Upper lobe of right lung (tissue), 1 donor: ENCODE results near the gene APOE. TPM values are rescaled to one million over a fixed set of nuclear protein-coding genes. Genes with fewer than 3 reads are reported as not detected.
A peak's percentile ranks its signal among the peaks of the same experiment; 100 is the strongest.
"Not testable (repeated sequence)": the region's sequence is repeated elsewhere in the genome, so short reads cannot be mapped to it uniquely, and the experiment has no call there.

Experiments used
- ATAC-seq: fragments of 200-7000 bp; cut with Tn5 transposase; one replicate; pipeline ENCODE4 v1.9.1; 2020; ENCODE audit warnings: mild to moderate bottlenecking, moderate library complexity
- DNase-seq: peaks from one replicate; pipeline ENCODE4 v3.0.0-alpha.2; 2020
- H3K27ac ChIP-seq: fragments of 200-600 bp; one replicate; pipeline ENCODE4 v1.8.0; 2022
- H3K27me3 ChIP-seq: fragments of 200-600 bp; one replicate; pipeline ENCODE4 v1.8.0; 2022; ENCODE audit warnings: mild to moderate bottlenecking
- H3K36me3 ChIP-seq: fragments of 200-600 bp; one replicate; pipeline ENCODE4 v1.8.0; 2022
- H3K4me1 ChIP-seq: fragments of 200-600 bp; one replicate; pipeline ENCODE4 v1.8.0; 2022
- H3K4me3 ChIP-seq: fragments of 200-600 bp; one replicate; pipeline ENCODE4 v1.8.0; 2022; ENCODE audit warnings: mild to moderate bottlenecking
- H3K9me3 ChIP-seq: fragments of 200-600 bp; one replicate; pipeline ENCODE4 v1.8.0; 2022
- intact Hi-C: fragments of 100-400 bp; cut with DNase I; formaldehyde crosslinking; loops from one replicate; pipeline ENCODE4 v1.11.0; 2022
- total RNA-seq: library from RNA; stranded (reverse); fragmentation: NEBNext Ultra II Directional; extraction: Animal tissue kit (Norgen Biotek cat#: 25700); gene quantifications from one replicate; pipeline ENCODE4 v1.2.1, GENCODE V29; 2021
- TF ChIP-seq, protein P1 (sequence below): fragments of 200-600 bp; IDR thresholded peaks from one replicate; pipeline ENCODE4 v1.8.0; 2022; ENCODE audit warnings: antibody characterized with exemption
- donor health status: DM: no; HTN: yes; CAD: no; lungs with severe emphysema.

Gene APOE
- total RNA-seq, 1 donor from 2014 or later: 565 TPM

DNA sequence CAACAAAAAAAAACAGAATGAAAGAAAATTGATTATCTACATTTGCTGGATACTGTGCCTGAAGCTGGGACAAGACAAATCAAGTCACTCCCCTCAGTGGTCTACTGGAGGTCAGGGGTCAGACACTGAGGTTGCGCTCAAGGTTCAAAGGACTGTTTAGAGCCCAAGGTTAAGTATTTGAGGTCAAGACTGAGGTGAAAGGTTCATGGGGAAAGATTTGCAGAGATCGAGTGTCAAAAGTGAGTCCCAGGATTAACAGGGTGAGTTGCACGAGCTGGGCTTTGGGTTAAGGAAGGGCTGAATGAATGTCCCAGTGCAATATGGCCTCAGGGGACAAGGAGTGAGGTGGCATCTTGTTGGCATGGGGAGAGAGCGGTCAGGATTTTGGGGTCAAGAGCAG, 17.9 kb upstream of the APOE start:
- Histone ChIP-seq H3K27me3 (no peaks in the 10 kb centered on the region), H3K27ac (no peak overlapping the region), H3K36me3 (peaks cover 48% of the 10 kb centered on the region), H3K9me3 (no peaks in the 10 kb centered on the region), H3K4me3 (no peak overlapping the region), H3K4me1 (peaks cover 17% of the 10 kb centered on the region)
- intact Hi-C loops: no loop called here
- ATAC-seq (no peak), DNase-seq (no peak)
- TF ChIP-seq, protein P1, sequence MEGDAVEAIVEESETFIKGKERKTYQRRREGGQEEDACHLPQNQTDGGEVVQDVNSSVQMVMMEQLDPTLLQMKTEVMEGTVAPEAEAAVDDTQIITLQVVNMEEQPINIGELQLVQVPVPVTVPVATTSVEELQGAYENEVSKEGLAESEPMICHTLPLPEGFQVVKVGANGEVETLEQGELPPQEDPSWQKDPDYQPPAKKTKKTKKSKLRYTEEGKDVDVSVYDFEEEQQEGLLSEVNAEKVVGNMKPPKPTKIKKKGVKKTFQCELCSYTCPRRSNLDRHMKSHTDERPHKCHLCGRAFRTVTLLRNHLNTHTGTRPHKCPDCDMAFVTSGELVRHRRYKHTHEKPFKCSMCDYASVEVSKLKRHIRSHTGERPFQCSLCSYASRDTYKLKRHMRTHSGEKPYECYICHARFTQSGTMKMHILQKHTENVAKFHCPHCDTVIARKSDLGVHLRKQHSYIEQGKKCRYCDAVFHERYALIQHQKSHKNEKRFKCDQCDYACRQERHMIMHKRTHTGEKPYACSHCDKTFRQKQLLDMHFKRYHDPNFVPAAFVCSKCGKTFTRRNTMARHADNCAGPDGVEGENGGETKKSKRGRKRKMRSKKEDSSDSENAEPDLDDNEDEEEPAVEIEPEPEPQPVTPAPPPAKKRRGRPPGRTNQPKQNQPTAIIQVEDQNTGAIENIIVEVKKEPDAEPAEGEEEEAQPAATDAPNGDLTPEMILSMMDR: no peak

DNA sequence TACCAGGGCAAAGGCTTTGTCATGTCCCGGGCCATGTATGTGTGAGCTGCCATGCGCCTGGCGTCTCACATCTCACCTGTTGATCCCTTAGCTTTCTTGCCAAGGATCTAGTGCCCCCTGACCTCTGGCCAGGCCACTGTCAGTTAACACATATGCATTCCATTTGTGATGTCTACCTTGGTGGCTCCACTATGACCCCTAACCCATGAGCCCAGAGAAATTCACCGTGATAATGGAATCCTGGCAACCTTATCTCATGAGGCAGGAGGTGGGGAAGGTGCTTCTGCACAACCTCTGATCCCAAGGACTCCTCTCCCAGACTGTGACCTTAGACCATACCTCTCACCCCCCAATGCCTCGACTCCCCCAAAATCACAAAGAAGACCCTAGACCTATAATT, 17.3 kb upstream of the APOE start:
- H3K9me3 ChIP-seq, H3K27me3 ChIP-seq, ATAC-seq, intact Hi-C loops, H3K4me3 ChIP-seq, H3K27ac ChIP-seq, DNase-seq: not testable (repeated sequence)
- Histone ChIP-seq H3K4me1 (peaks cover 17% of the 10 kb centered on the region), H3K36me3 (peaks cover 52% of the 10 kb centered on the region)

DNA sequence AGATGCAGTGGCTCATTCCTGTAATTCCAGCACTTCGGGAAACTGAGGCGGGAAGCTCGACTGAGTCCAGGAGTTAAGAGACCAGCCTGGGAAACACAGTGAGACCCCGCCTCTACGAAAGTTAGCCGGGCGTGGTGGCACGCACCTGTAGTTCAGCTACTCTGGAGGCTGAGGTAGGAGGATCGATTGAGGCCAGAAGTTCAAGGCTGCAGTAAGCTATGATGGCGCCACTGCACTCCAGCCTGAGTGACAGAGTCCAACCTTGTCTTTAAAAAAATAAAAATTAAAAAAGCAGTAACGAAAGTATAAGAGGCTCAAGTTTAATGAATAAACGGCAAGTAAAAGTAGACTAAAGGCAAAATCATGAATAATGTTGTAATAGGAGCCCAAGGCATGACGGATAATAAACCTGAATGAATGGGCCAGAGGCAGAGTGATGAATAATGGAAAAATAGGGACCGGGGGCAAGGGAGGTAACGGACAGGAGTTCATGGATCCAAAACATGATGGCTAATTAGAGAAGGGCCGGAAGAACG, 15.7 kb upstream of the APOE start:
- peaks cover 17% of the 10 kb centered on the region for H3K4me1 ChIP-seq
- intact Hi-C loops: no loop called here
- H3K36me3 ChIP-seq: peaks cover 52% of the 10 kb centered on the region
- H3K4me3 ChIP-seq: peak overlapping the region; percentile 67
- H3K27me3 ChIP-seq: no peaks in the 10 kb centered on the region
- TF ChIP-seq, protein P1: no peak
- H3K27ac ChIP-seq: peak overlapping the region; percentile 95
- H3K9me3 ChIP-seq: no peaks in the 10 kb centered on the region
- DNase-seq: no peak
- ATAC-seq: no peak

DNA sequence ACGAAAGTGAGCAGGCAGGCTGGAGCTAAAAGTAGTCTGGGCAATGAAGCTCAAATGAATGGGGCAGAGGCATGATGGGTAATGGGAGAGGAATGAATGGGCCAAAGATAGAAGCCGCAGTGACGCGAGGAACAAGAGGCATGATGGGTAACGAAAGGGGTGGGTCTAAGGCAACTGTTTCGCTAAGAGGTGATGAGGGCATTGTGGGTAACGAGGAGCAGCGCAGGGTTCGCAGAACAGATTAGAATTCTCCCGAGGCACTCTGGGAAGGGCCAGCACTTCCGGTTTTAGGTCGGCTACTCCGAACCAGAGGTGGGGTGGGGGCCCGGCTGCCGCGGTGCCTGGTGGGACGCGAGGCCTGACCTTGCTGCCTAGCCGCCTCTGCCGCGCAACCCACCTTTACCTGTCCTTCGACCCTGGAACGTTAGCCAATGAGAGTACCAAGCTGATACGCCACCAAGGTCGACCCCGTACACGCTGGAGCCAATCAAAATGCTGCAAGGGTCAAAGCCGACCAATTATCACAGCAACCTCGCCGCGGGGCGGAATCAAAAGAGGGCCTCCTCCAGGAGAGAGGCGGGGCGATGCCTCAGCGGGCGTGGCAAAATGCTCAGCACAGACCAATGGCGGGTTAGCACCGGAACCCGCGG, 15.1 kb upstream of the APOE start:
- TF ChIP-seq, protein P1: no peak
- Histone ChIP-seq H3K27ac (peak overlapping the region; percentile 95), H3K27me3 (no peaks in the 10 kb centered on the region), H3K9me3 (no peaks in the 10 kb centered on the region), H3K4me3 (peak overlapping the region; percentile 67), H3K4me1 (peaks cover 17% of the 10 kb centered on the region), H3K36me3 (peaks cover 56% of the 10 kb centered on the region)
- peak; percentile 94 for ATAC-seq
- intact Hi-C loops: no loop called here
- peak; percentile 100 for DNase-seq

DNA sequence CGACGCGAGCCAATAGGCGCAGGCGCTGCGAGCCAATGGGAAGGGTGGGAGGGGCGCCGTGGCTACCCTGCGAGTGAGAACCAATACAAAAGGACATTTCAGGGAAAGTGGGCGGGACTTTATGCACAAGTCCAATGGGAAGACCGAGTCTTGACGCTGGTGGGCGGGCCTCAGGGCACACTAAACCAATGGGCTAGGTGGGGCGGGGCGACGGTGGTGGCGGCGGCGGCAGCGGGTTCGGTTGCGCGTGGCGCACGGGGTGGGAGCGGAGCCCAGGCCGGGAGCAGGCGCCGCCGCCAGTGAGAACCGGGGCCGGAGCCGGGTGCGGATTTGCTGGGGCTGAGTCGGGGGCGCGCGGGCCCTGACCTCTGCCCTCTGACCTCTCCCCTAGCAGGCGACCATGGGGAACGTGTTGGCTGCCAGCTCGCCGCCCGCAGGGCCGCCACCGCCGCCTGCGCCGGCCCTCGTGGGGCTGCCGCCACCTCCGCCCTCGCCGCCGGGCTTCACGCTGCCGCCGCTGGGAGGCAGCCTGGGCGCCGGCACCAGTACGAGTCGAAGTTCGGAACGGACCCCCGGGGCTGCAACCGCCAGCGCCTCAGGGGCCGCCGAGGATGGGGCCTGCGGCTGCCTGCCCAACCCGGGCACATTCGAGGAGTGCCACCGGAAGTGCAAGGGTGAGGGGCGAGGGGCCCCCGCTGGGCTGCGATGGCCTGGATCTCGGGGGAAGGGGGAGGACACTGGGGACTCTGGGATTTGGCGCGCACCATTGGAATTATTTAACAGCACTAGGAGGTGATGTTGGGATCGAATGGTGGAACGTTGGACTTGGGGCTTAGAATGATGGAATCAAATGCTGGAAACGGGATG, 14.3 kb upstream of the APOE start, which contains the start of gene TOMM40:
Gene TOMM40, plus strand, starts transcription at position 239 of the 867 bp plus-strand sequence. Its CDS starts 162 bp downstream, at position 401.
- H3K4me3 ChIP-seq: peak within 1 kb of the TSS; percentile 75
- TF ChIP-seq, protein P1: no peak
- peaks cover 56% of the 10 kb centered on the region for H3K36me3 ChIP-seq
- DNase-seq (no peak), ATAC-seq (no peak)
- intact Hi-C loops: no loop called here
- no peaks in the 10 kb centered on the region for H3K9me3 ChIP-seq
- peaks cover 17% of the 10 kb centered on the region for H3K4me1 ChIP-seq
- peak within 1 kb of the TSS; percentile 95 for H3K27ac ChIP-seq
- H3K27me3 ChIP-seq: no peaks in the 10 kb centered on the region

DNA sequence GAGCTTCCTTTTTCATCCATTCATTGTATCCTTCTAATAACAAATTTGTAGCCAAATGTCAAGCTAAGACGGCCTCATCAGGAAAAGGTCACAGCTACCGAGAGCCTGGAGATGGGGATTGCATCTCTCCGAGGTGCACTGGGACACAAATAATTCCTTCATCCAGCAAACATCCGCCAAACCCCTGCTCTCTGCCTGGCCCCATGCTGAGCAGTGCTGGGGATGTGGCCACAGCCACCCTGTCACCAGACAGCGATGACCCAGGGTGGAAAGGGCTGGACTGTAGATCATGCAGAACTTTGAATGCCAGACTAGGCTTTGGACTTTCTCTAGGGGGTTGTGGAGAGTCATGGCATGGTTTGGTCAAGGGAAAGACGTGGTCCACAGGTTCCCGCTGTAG, 12.7 kb upstream of the APOE start:
- ATAC-seq (no peak), DNase-seq (no peak)
- no peaks in the 10 kb centered on the region for H3K9me3 ChIP-seq
- peaks cover 52% of the 10 kb centered on the region for H3K36me3 ChIP-seq
- H3K27ac ChIP-seq: no peak overlapping the region
- peaks cover 17% of the 10 kb centered on the region for H3K4me1 ChIP-seq
- TF ChIP-seq, protein P1: no peak
- H3K4me3 ChIP-seq: no peak overlapping the region
- intact Hi-C loops: no loop called here
- H3K27me3 ChIP-seq: no peaks in the 10 kb centered on the region
